ENCODE measurements around the gene PARP8.

PARP8 gene

GRCh38 chr5:50697739-50698138 lies 31.3 kb downstream of the PARP8 start:
- TF ChIP-seq CTCF (IDR thresholded peaks at IDR 0.05; ENCODE audit: low read depth, low read length) = no peak
- DNase-seq = no peak
- Histone ChIP-seq H3K27me3 (ENCODE audit: insufficient read depth, low read depth, severe bottlenecking) (no peaks in the 10 kb centered on the region), H3K9me3 (ENCODE audit: severe bottlenecking) (no peaks in the 10 kb centered on the region), H3K27ac (no peak overlapping the region), H3K36me3 (no peaks in the 10 kb centered on the region), H3K4me3 (ENCODE audit: low read depth, low read length) (no peak overlapping the region)

GRCh38 chr5:50699737-50700136 lies 33.3 kb downstream of the PARP8 start:
- Histone ChIP-seq H3K9me3 (ENCODE audit: severe bottlenecking) (no peaks in the 10 kb centered on the region), H3K36me3 (no peaks in the 10 kb centered on the region), H3K27ac (no peak overlapping the region), H3K27me3 (ENCODE audit: insufficient read depth, low read depth, severe bottlenecking) (no peaks in the 10 kb centered on the region), H3K4me3 (ENCODE audit: low read depth, low read length) (no peak overlapping the region)
- no peak for DNase-seq
- TF ChIP-seq CTCF (IDR thresholded peaks at IDR 0.05; ENCODE audit: low read depth, low read length) = no peak

- Histone ChIP-seq H3K9me3 (ENCODE audit: severe bottlenecking) (no peaks in the 10 kb centered on the region), H3K27me3 (ENCODE audit: insufficient read depth, low read depth, severe bottlenecking) (no peaks in the 10 kb centered on the region), H3K36me3 (no peaks in the 10 kb centered on the region), H3K4me3 (ENCODE audit: low read depth, low read length) (no peak overlapping the region), H3K27ac (no peak overlapping the region)
- no peak for TF ChIP-seq CTCF (IDR thresholded peaks at IDR 0.05; ENCODE audit: low read depth, low read length)
- DNase-seq = no peak
Measured at GRCh38 chr5:50700706-50701105, 34.3 kb downstream of the PARP8 start.

GRCh38 chr5:50702615-50703366 lies 36.4 kb downstream of the PARP8 start:
- H3K27ac ChIP-seq = no peak overlapping the region
- no peak for TF ChIP-seq CTCF (IDR thresholded peaks at IDR 0.05; ENCODE audit: low read depth, low read length)
- H3K9me3 ChIP-seq (ENCODE audit: severe bottlenecking) = no peaks in the 10 kb centered on the region
- no peak overlapping the region for H3K4me3 ChIP-seq (ENCODE audit: low read depth, low read length)
- no peak for DNase-seq
- no peaks in the 10 kb centered on the region for H3K36me3 ChIP-seq
- no peaks in the 10 kb centered on the region for H3K27me3 ChIP-seq (ENCODE audit: insufficient read depth, low read depth, severe bottlenecking)

- TF ChIP-seq CTCF (IDR thresholded peaks at IDR 0.05; ENCODE audit: low read depth, low read length) = no peak
- H3K4me3 ChIP-seq (ENCODE audit: low read depth, low read length) = no peak overlapping the region
- H3K9me3 ChIP-seq (ENCODE audit: severe bottlenecking) = no peaks in the 10 kb centered on the region
- H3K36me3 ChIP-seq = no peaks in the 10 kb centered on the region
- no peaks in the 10 kb centered on the region for H3K27me3 ChIP-seq (ENCODE audit: insufficient read depth, low read depth, severe bottlenecking)
- DNase-seq = no peak
- H3K27ac ChIP-seq = no peak overlapping the region
Measured at GRCh38 chr5:50703367-50703666, 36.9 kb downstream of the PARP8 start.

- no peaks in the 10 kb centered on the region for H3K9me3 ChIP-seq (ENCODE audit: severe bottlenecking)
- TF ChIP-seq CTCF (IDR thresholded peaks at IDR 0.05; ENCODE audit: low read depth, low read length) = no peak
- DNase-seq = no peak
- H3K36me3 ChIP-seq = no peaks in the 10 kb centered on the region
- no peak overlapping the region for H3K4me3 ChIP-seq (ENCODE audit: low read depth, low read length)
- H3K27ac ChIP-seq = no peak overlapping the region
- no peaks in the 10 kb centered on the region for H3K27me3 ChIP-seq (ENCODE audit: insufficient read depth, low read depth, severe bottlenecking)
Measured at GRCh38 chr5:50704730-50705129, 38.3 kb downstream of the PARP8 start.
